ENCODE measurements around the gene APLNR.

DNA sequence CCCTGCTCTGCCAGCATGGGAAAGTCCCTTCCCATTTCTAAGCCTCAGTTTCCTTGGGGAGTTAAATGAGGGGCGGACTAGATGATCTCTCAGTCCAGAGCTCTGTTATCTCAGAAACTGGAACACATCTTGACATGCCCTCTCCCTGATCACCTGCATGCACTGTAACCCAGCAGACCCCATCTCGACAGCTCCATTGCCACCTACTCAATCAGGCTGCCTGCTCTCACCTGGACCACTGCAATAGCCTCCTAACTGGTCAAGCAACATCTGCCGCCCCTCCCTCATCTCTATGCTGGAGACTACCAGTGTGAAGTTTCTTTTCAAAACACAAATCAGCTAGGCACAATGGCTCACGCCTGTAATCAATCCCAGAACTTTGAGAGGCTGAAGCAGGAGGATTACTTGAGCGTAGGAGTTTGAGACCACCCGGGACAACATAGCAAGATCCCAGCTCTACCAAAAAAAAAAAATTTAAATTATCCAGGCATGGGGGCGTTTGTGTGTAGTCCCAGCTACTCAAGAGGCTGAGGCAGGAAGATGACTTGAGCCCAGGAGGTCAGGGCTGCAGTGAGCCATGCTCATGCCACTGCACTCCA, 33.1 kb downstream of the APLNR start:
- TF ChIP-seq POLR2A (IDR thresholded peaks at IDR 0.05; ENCODE audit: extremely low read depth, insufficient read length), result no peak
- TF ChIP-seq, protein P1, sequence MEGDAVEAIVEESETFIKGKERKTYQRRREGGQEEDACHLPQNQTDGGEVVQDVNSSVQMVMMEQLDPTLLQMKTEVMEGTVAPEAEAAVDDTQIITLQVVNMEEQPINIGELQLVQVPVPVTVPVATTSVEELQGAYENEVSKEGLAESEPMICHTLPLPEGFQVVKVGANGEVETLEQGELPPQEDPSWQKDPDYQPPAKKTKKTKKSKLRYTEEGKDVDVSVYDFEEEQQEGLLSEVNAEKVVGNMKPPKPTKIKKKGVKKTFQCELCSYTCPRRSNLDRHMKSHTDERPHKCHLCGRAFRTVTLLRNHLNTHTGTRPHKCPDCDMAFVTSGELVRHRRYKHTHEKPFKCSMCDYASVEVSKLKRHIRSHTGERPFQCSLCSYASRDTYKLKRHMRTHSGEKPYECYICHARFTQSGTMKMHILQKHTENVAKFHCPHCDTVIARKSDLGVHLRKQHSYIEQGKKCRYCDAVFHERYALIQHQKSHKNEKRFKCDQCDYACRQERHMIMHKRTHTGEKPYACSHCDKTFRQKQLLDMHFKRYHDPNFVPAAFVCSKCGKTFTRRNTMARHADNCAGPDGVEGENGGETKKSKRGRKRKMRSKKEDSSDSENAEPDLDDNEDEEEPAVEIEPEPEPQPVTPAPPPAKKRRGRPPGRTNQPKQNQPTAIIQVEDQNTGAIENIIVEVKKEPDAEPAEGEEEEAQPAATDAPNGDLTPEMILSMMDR (IDR thresholded peaks at IDR 0.05; ENCODE audit: low read depth, low read length), result no peak
